ENCODE data around the gene D2HGDH.
"Not testable (repeated sequence)": the region's sequence is repeated elsewhere in the genome, so short reads cannot be mapped to it uniquely, and the experiment has no call there.

The D2HGDH gene

DNA sequence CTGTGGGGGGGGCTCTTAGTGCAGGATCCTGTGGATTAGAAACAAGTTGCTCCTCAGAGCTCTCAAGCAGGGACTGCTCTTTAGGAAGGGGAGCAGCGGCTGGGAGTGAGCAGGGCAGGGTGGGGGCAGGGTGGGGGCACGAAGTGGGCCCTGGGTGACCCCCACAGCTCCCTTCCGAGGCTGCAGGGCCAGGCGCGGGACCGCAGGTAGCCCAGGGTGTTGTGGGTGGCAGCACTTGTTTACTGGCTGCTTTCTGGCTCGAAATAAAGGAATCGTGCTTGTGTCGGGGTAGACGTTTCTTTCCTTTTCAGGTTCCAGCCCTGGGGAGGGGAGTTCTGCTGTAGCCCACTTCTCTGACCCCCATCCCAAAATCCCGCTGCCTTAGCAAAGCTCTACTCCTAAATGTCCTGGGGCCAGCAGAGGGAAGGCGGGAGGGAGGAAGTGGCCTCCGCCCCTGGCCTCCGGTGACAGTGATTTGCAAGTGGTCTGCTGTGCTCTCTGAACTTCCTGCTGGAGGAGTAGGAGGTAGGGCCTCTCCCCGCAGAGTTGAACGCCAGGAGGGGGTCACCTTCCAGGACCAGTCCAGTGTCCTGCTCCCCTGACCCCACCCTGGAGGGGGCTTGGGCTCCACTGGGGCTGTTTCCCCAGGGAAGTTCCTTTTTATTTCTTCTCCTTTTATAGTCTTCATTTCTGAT is 82.8 kb downstream of the D2HGDH start:
- no peak overlapping the region for H3K4me3 ChIP-seq (ENCODE audit: insufficient read depth in 1 of 2, low read depth in 1 of 2, low read length in 2 of 2)
- no peak overlapping the region for H3K9ac ChIP-seq (ENCODE audit: low read length)
- 65% methylated on average over 16 of the region's 16 CpGs for WGBS
- no peaks in the 10 kb centered on the region for H3K4me1 ChIP-seq (ENCODE audit: control insufficient read depth, insufficient read depth, low read depth, low read length)
- no peaks in the 10 kb centered on the region for H3K79me1 ChIP-seq (replicated peaks; ENCODE audit: low read length, poor library complexity, severe bottlenecking)
- no peak overlapping the region for H2AFZ ChIP-seq (ENCODE audit: low read depth, low read length)
- no peaks in the 10 kb centered on the region for H3K9me3 ChIP-seq (ENCODE audit: control insufficient read depth, low read length)
- H2AK5ac ChIP-seq (ENCODE audit: low read length, severe bottlenecking) = no peak overlapping the region
- H3K36me3 ChIP-seq (ENCODE audit: control insufficient read depth in 1 of 2, insufficient read depth in 2 of 2, low read depth in 1 of 2, low read length in 2 of 2) = no peaks in the 10 kb centered on the region
- no peak overlapping the region for H2BK15ac ChIP-seq (ENCODE audit: low read depth, poor library complexity, severe bottlenecking)
- H4K8ac ChIP-seq (ENCODE audit: low read length) = no peak overlapping the region
- no peak overlapping the region for H3K27ac ChIP-seq (ENCODE audit: low read length, poor library complexity, severe bottlenecking)
- H3K27me3 ChIP-seq (ENCODE audit: control insufficient read depth in 1 of 2, insufficient read depth in 1 of 2, low read length in 2 of 2) = peaks cover 0 to 48% of the 10 kb centered on the region in 2 experiments
- H4K91ac ChIP-seq (ENCODE audit: low read length) = no peak overlapping the region
- H3K18ac ChIP-seq (ENCODE audit: low read depth in 1 of 2, low read length in 2 of 2) = no peak overlapping the region
- H3K4ac ChIP-seq (ENCODE audit: low read depth in 1 of 2, low read length in 2 of 2) = no peak overlapping the region
- H2BK12ac ChIP-seq (ENCODE audit: low read length in 2 of 2) = no peak overlapping the region
- H3K23ac ChIP-seq (ENCODE audit: low read length in 2 of 2) = no peak overlapping the region
- H3K4me2 ChIP-seq (ENCODE audit: low read length, poor library complexity, severe bottlenecking) = no peak overlapping the region
- no peak overlapping the region for H3K14ac ChIP-seq (ENCODE audit: low read length in 2 of 2)
- no peak overlapping the region for H2BK5ac ChIP-seq (ENCODE audit: low read depth, low read length, poor library complexity, severe bottlenecking)
- DNase-seq = no peak
- no peak overlapping the region for H2BK120ac ChIP-seq (ENCODE audit: low read depth, low read length)

DNA sequence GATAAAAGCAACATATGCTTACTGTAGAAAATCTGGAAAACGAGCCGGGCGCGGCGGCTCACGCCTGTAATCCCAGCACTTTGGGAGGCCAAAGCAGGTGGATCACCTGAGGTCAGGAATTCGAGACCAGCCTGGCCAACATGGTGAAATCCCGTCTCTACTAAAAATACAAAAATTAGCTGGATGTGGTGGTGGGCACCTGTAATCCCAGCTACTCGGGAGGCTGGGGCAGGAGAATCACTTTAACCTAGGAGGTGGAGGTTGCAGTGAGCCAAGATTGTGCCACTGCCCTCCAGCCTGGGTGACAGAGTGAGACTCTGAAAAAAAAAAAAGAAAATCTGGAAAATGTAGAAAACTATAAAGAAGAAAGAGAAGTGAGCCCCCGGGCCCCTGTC is 83.4 kb downstream of the D2HGDH start:
- not testable (repeated sequence) for DNase-seq; H2AFZ ChIP-seq (ENCODE audit: low read depth, low read length); H2BK5ac ChIP-seq (ENCODE audit: low read depth, low read length, poor library complexity, severe bottlenecking); H4K8ac ChIP-seq (ENCODE audit: low read length); H3K27ac ChIP-seq (ENCODE audit: low read length, poor library complexity, severe bottlenecking); H3K4me2 ChIP-seq (ENCODE audit: low read length, poor library complexity, severe bottlenecking); H3K9ac ChIP-seq (ENCODE audit: low read length); H2BK15ac ChIP-seq (ENCODE audit: low read depth, poor library complexity, severe bottlenecking); H3K4ac ChIP-seq (ENCODE audit: low read depth in 1 of 2, low read length in 2 of 2); H3K9me3 ChIP-seq (ENCODE audit: control insufficient read depth, low read length); H4K91ac ChIP-seq (ENCODE audit: low read length); H2BK120ac ChIP-seq (ENCODE audit: low read depth, low read length); H3K4me1 ChIP-seq (ENCODE audit: control insufficient read depth, insufficient read depth, low read depth, low read length); H3K14ac ChIP-seq (ENCODE audit: low read length in 2 of 2); H3K36me3 ChIP-seq (ENCODE audit: control insufficient read depth in 1 of 2, insufficient read depth in 2 of 2, low read depth in 1 of 2, low read length in 2 of 2); H2AK5ac ChIP-seq (ENCODE audit: low read length, severe bottlenecking); H3K18ac ChIP-seq (ENCODE audit: low read depth in 1 of 2, low read length in 2 of 2); H2BK12ac ChIP-seq (ENCODE audit: low read length in 2 of 2); H3K23ac ChIP-seq (ENCODE audit: low read length in 2 of 2); H3K79me1 ChIP-seq (replicated peaks; ENCODE audit: low read length, poor library complexity, severe bottlenecking)
- Histone ChIP-seq H3K4me3 (ENCODE audit: insufficient read depth in 1 of 2, low read depth in 1 of 2, low read length in 2 of 2) (peak overlapping the region in 1 of 2 experiments; percentile 27), H3K27me3 (ENCODE audit: control insufficient read depth in 1 of 2, insufficient read depth in 1 of 2, low read length in 2 of 2) (peaks cover 0 to 47% of the 10 kb centered on the region in 2 experiments)
- WGBS = 92% methylated on average over 10 of the region's 10 CpGs
